Upper lobe of right lung (tissue), 1 donor: ENCODE measurements around the gene DNAJB14. TPM values are rescaled to one million over a fixed set of nuclear protein-coding genes. Genes with fewer than 3 reads are reported as not detected.
A peak's percentile ranks its signal among the peaks of the same experiment; 100 is the strongest.
"Not testable (repeated sequence)": the region's sequence is repeated elsewhere in the genome, so short reads cannot be mapped to it uniquely, and the experiment has no call there.

Source experiments
- ATAC-seq: fragments of 200-7000 bp; cut with Tn5 transposase; one replicate; pipeline ENCODE4 v1.9.1; 2020; ENCODE audit warnings: mild to moderate bottlenecking, moderate library complexity
- DNase-seq: peaks from one replicate; pipeline ENCODE4 v3.0.0-alpha.2; 2020
- H3K27ac ChIP-seq: fragments of 200-600 bp; one replicate; pipeline ENCODE4 v1.8.0; 2022
- H3K27me3 ChIP-seq: fragments of 200-600 bp; one replicate; pipeline ENCODE4 v1.8.0; 2022; ENCODE audit warnings: mild to moderate bottlenecking
- H3K36me3 ChIP-seq: fragments of 200-600 bp; one replicate; pipeline ENCODE4 v1.8.0; 2022
- H3K4me1 ChIP-seq: fragments of 200-600 bp; one replicate; pipeline ENCODE4 v1.8.0; 2022
- H3K4me3 ChIP-seq: fragments of 200-600 bp; one replicate; pipeline ENCODE4 v1.8.0; 2022; ENCODE audit warnings: mild to moderate bottlenecking
- H3K9me3 ChIP-seq: fragments of 200-600 bp; one replicate; pipeline ENCODE4 v1.8.0; 2022
- intact Hi-C: fragments of 100-400 bp; cut with DNase I; formaldehyde crosslinking; loops from one replicate; pipeline ENCODE4 v1.11.0; 2022
- total RNA-seq: library from RNA; stranded (reverse); fragmentation: NEBNext Ultra II Directional; extraction: Animal tissue kit (Norgen Biotek cat#: 25700); gene quantifications from one replicate; pipeline ENCODE4 v1.2.1, GENCODE V29; 2021
- TF ChIP-seq, protein P1 (sequence below): fragments of 200-600 bp; IDR thresholded peaks from one replicate; pipeline ENCODE4 v1.8.0; 2022; ENCODE audit warnings: antibody characterized with exemption
- donor health status: DM: no; HTN: yes; CAD: no; lungs with severe emphysema.

Gene DNAJB14
- total RNA-seq, 1 donor from 2014 or later, result 61.7 TPM

DNA sequence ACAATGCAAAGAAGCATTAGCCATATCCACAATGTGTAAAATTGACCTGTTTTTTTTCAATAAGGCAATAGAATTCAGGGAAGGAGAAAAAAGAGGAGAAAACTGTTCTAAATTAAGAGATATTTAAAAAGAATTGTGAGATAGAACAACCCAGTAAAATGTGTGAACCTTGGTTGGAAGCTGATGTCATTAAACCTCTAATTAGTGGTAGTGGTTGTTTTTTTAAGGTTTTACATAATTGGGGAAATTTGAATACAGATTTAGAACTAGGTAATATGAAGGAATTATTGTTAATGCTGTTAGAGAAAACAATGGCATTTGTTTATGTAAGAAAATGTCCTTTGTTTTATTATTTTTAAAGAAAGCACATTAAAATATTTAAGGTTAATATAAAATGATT is 18.8 kb upstream of the DNAJB14 start:
- Histone ChIP-seq H3K36me3 (no peaks in the 10 kb centered on the region), H3K4me3 (no peak overlapping the region), H3K4me1 (no peaks in the 10 kb centered on the region), H3K27me3 (no peaks in the 10 kb centered on the region), H3K9me3 (no peaks in the 10 kb centered on the region), H3K27ac (no peak overlapping the region)
- ATAC-seq, result no peak
- intact Hi-C loops, result no loop called here
- TF ChIP-seq, protein P1, sequence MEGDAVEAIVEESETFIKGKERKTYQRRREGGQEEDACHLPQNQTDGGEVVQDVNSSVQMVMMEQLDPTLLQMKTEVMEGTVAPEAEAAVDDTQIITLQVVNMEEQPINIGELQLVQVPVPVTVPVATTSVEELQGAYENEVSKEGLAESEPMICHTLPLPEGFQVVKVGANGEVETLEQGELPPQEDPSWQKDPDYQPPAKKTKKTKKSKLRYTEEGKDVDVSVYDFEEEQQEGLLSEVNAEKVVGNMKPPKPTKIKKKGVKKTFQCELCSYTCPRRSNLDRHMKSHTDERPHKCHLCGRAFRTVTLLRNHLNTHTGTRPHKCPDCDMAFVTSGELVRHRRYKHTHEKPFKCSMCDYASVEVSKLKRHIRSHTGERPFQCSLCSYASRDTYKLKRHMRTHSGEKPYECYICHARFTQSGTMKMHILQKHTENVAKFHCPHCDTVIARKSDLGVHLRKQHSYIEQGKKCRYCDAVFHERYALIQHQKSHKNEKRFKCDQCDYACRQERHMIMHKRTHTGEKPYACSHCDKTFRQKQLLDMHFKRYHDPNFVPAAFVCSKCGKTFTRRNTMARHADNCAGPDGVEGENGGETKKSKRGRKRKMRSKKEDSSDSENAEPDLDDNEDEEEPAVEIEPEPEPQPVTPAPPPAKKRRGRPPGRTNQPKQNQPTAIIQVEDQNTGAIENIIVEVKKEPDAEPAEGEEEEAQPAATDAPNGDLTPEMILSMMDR, result no peak
- DNase-seq, result no peak

DNA sequence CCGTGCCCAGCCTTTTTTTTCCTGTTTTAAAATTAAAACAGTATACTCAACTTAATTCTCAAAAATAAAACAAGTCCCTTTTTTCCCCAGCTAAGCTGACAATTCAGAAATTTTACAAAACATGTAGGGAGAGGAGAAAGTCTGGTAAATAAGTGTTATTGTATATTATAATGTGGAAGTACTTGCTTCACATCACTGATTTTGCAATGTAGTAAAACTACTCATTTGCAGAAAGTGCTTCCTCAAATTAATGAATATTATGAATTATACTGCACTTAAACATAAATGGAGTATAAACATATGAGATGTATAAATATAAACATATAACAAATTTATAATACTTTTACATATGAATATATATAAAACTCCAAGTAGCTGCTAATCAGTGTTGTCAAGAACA is 15.3 kb upstream of the DNAJB14 start:
- no peaks in the 10 kb centered on the region for H3K36me3 ChIP-seq
- intact Hi-C loops, result no loop called here
- DNase-seq (no peak), ATAC-seq (no peak)
- H3K4me1 ChIP-seq, result no peaks in the 10 kb centered on the region
- TF ChIP-seq, protein P1, result no peak
- no peaks in the 10 kb centered on the region for H3K27me3 ChIP-seq
- H3K9me3 ChIP-seq, result no peaks in the 10 kb centered on the region
- no peak overlapping the region for H3K27ac ChIP-seq
- H3K4me3 ChIP-seq, result no peak overlapping the region

DNA sequence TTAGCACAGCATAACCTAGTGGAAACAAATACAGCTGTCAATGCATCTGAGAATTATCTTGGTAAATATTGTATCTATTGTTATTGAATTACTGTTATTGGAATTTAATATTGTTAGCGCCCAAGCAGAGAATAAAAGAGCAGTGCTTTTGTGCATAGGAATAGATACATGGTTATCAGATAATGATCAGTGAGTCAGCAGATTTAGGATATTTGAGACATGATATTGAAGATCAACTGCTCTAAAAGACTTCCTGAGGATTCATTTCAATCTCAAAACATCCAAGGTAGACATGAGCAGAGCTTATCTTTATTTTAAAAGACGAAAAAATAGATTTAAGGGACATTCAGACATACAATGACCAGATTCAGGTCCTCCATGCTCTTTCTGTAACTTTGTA is 14.2 kb upstream of the DNAJB14 start:
- Histone ChIP-seq H3K9me3 (no peaks in the 10 kb centered on the region), H3K27me3 (no peaks in the 10 kb centered on the region), H3K27ac (no peak overlapping the region), H3K4me3 (no peak overlapping the region), H3K36me3 (no peaks in the 10 kb centered on the region), H3K4me1 (no peaks in the 10 kb centered on the region)
- no peak for ATAC-seq
- intact Hi-C loops, result no loop called here
- TF ChIP-seq, protein P1, result no peak
- no peak for DNase-seq

DNA sequence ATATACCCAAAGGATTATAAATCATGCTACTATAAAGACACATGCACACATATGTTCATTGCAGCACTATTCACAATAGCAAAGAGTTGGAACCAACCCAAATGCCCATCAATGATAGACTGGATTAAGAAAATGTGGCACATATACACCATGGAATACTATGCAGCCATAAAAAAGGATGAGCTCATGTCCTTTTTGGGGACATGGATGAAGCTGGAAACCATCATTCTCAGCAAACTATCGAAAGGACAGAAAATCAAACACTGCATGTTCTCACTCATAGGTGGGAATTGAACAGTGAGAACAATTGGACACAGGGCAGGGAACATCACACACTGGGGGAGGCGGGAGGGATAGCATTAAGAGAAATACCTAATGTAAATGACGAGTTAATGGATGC is 11.8 kb upstream of the DNAJB14 start:
- ATAC-seq, intact Hi-C loops, H3K4me3 ChIP-seq: not testable (repeated sequence)

DNA sequence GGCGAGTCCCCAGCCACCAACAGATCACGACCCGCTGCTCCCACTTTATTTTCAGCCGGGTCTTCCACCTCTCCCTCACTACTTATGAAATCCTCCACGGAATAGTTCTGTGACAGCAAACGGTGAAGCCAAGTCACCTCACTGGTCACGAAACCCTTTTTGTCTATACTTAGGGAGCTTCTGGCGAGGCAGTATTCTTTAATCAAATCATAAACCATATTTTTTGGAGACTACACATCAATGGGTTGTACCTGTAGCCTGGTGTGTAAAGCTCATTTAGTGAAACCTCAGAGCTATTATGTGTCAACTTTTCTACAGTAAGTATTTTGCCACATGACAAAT is 4.5 kb upstream of the DNAJB14 start:
- TF ChIP-seq, protein P1, result no peak
- no peaks in the 10 kb centered on the region for H3K9me3 ChIP-seq
- peaks cover 19% of the 10 kb centered on the region for H3K4me1 ChIP-seq
- no peak for ATAC-seq
- peaks cover 7% of the 10 kb centered on the region for H3K36me3 ChIP-seq
- H3K27me3 ChIP-seq, result no peaks in the 10 kb centered on the region
- H3K27ac ChIP-seq, result peak overlapping the region; percentile 89
- peak overlapping the region; percentile 58 for H3K4me3 ChIP-seq
- DNase-seq, result no peak
- intact Hi-C loops, result no loop called here

More for the DNA sequence above, 11.8 kb upstream of the DNAJB14 start:
- not testable (repeated sequence) for H3K27me3 ChIP-seq, DNase-seq, H3K27ac ChIP-seq, H3K9me3 ChIP-seq, H3K36me3 ChIP-seq, H3K4me1 ChIP-seq

DNA sequence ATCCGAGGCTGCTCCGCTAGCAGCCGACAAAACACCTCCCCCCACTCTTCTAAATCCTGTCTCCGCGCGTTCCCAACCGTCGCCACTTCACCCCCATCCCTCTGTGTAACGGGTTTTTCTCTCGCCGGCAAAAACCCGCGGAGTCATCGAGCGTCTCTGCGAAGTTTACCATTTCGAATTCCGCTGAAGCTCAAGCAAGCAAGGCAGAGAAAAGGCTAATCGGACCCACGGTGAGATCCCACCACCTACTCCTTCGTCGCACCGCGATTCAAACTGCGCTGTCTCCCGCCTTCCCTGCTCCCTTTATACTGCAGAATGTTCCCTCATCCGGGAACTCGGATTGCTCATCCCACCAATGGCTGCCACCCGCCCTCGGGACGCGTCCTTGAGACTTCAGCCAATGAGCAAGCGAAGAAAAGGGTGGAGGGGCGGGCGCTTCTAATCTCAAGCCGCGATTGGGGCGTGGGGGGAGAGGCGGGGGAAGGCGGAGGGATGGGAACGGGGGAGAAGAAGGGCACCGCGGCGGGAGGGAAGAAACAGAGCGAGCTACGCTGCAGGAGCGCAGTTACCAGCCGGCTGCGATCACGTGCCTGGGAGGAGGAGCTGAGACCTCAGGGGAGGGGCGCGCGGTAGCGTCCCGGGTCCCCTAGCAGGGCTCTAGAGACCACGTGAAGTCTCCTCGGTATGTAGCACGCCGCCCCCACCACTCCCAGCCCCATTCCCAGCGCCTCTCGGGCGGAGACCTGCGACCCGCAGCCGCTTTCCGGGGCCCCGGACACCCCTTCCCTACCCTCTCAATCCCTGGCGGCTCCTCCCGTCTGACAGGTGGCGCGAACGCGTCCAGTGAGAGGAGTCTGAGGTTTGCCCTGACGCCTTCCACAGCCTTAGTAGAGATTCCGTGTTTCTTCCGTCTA is 3.8 kb upstream of the DNAJB14 start, which contains the start of gene H2AZ1:
Gene H2AZ1, minus strand, starts transcription at position 277 of the 914 bp plus-strand sequence. Its CDS starts 105 bp downstream, at position 172.
- intact Hi-C loops, result no loop called here
- Histone ChIP-seq H3K4me3 (peak within 1 kb of the TSS; percentile 58), H3K27me3 (no peaks in the 10 kb centered on the region), H3K27ac (peak within 1 kb of the TSS; percentile 89), H3K36me3 (peaks cover 7% of the 10 kb centered on the region), H3K4me1 (peaks cover 23% of the 10 kb centered on the region), H3K9me3 (no peaks in the 10 kb centered on the region)
- DNase-seq (peak; percentile 99), ATAC-seq (peak; percentile 92)
- TF ChIP-seq, protein P1, result no peak
